ENCODE measurements around the gene OTC. TPM values are rescaled to one million over a fixed set of nuclear protein-coding genes. Genes with fewer than 3 reads are reported as not detected.

Gene OTC
- total and polyA plus RNA-seq, 2 donors from 2014 or later: not detected

DNA sequence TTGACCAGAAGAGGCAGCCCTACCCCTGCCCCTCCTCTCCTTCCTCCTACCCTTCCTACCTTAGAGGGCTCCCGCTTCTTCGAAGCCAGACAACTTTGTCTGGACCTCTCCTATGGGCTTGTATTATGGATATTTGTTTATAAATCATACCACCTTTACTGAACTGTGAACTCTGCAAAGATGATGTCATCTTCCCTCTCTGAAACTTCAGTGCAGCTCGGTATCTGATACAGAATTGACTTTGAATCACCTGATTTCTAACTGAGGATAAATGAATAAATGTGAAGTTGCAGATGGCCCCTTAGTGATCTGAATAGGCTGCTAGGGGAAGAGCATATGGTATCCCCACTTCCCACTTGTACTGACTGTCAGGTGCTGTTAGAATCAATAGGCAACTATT lies 1.1 kb upstream of the OTC start:
- Histone ChIP-seq H3K4me1 (ENCODE audit: control insufficient read depth in 2 of 3, insufficient read depth in 2 of 3, low read depth in 1 of 3, low read length in 3 of 3) (no peaks in the 10 kb centered on the region), H3K27me3 (ENCODE audit: control insufficient read depth, insufficient read depth, low read length) (no peaks in the 10 kb centered on the region), H3K9ac (ENCODE audit: low read length in 3 of 3) (no peak overlapping the region), H3K36me3 (ENCODE audit: control insufficient read depth in 2 of 3, insufficient read depth in 3 of 3, low read length in 3 of 3) (no peaks in the 10 kb centered on the region), H3K9me3 (ENCODE audit: control insufficient read depth in 2 of 3, insufficient read depth in 1 of 3, low read length in 3 of 3) (no peaks in the 10 kb centered on the region), H3K4me3 (ENCODE audit: low read length in 3 of 3) (no peak overlapping the region), H3K27ac (ENCODE audit: low read depth in 2 of 2, low read length in 2 of 2) (no peak overlapping the region)
- TF ChIP-seq CTCF (IDR thresholded peaks at IDR 0.05; ENCODE audit: borderline replicate concordance, extremely low read depth, insufficient read depth): no peak
- intact Hi-C loops (cut with DNase I): no loop called here
- DNase-seq (no peak), FAIRE-seq (no peak)

DNA sequence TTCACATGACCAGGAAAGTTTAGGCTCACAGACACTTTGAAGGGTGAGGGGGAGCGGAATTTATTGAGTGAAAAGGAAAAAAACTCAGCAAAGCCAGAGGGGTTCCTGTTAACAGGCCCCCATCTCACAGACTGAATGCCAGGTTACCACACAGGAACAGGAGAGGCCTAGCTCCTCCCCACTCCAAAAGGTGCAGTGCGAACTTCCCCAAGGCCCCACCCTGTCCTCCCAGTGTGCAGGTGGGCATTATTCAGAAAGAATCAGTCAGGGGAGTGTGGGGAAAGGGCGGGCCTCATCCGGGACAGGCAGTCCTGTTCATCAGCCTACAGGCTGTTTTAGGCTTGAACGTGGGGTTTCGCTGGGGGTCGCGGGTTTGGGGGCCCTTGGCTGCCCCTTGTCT lies 4.0 kb downstream of the OTC start:
- Histone ChIP-seq H3K4me3 (ENCODE audit: low read length in 3 of 3) (no peak overlapping the region), H3K9me3 (ENCODE audit: control insufficient read depth in 2 of 3, insufficient read depth in 1 of 3, low read length in 3 of 3) (no peaks in the 10 kb centered on the region), H3K36me3 (ENCODE audit: control insufficient read depth in 2 of 3, insufficient read depth in 3 of 3, low read length in 3 of 3) (no peaks in the 10 kb centered on the region), H3K9ac (ENCODE audit: low read length in 3 of 3) (no peak overlapping the region), H3K4me1 (ENCODE audit: control insufficient read depth in 2 of 3, insufficient read depth in 2 of 3, low read depth in 1 of 3, low read length in 3 of 3) (no peaks in the 10 kb centered on the region), H3K27ac (ENCODE audit: low read depth in 2 of 2, low read length in 2 of 2) (no peak overlapping the region), H3K27me3 (ENCODE audit: control insufficient read depth, insufficient read depth, low read length) (no peaks in the 10 kb centered on the region)
- TF ChIP-seq CTCF (IDR thresholded peaks at IDR 0.05; ENCODE audit: borderline replicate concordance, extremely low read depth, insufficient read depth): no peak
- intact Hi-C loops (cut with DNase I): no loop called here
- no peak for DNase-seq
- FAIRE-seq: no peak

GRCh38 chrX:38357747-38358673 lies 5.6 kb downstream of the OTC start:
- no peak for FAIRE-seq
- no peak overlapping the region for H3K9ac ChIP-seq (ENCODE audit: low read length in 3 of 3)
- no peaks in the 10 kb centered on the region for H3K27me3 ChIP-seq (ENCODE audit: control insufficient read depth, insufficient read depth, low read length)
- peak overlapping the region in 1 of 2 donors; percentile 23 for H3K27ac ChIP-seq (ENCODE audit: low read depth in 2 of 2, low read length in 2 of 2)
- no peak for TF ChIP-seq CTCF (IDR thresholded peaks at IDR 0.05; ENCODE audit: borderline replicate concordance, extremely low read depth, insufficient read depth)
- intact Hi-C loops (cut with DNase I): no loop called here
- H3K4me1 ChIP-seq (ENCODE audit: control insufficient read depth in 2 of 3, insufficient read depth in 2 of 3, low read depth in 1 of 3, low read length in 3 of 3): no peaks in the 10 kb centered on the region
- no peaks in the 10 kb centered on the region for H3K9me3 ChIP-seq (ENCODE audit: control insufficient read depth in 2 of 3, insufficient read depth in 1 of 3, low read length in 3 of 3)
- H3K36me3 ChIP-seq (ENCODE audit: control insufficient read depth in 2 of 3, insufficient read depth in 3 of 3, low read length in 3 of 3): no peaks in the 10 kb centered on the region
- no peak overlapping the region for H3K4me3 ChIP-seq (ENCODE audit: low read length in 3 of 3)
- DNase-seq: no peak
